GM10248 (cell line): ENCODE results near the gene PREX1.
"Not testable (repeated sequence)": the region's sequence is repeated elsewhere in the genome, so short reads cannot be mapped to it uniquely, and the experiment has no call there.

Experiments used
- CTCF ChIA-PET: fragments of 300-600 bp; sonication (Branson Sonifier 250); formaldehyde crosslinking; extraction: SDS; loops from one replicate; lab custom pipeline; 2021; ENCODE audit warnings: antibody characterized with exemption; lab: Yijun Ruan, JAX
- POLR2A ChIA-PET: fragments of 350-650 bp; sonication (Branson Sonifier 250); formaldehyde crosslinking; extraction: SDS; loops from one replicate; lab custom pipeline; 2020; ENCODE audit warnings: antibody characterized with exemption; lab: Yijun Ruan, JAX
- DNase-seq: peaks from one replicate; pipeline ENCODE4 v3.0.0; 2012; ENCODE audit errors: extremely low spot score
- TF ChIP-seq, protein P1 (sequence below): IDR thresholded peaks from 2 replicates; pipeline ENCODE4 v1.5.1; 2012; ENCODE audit warnings: mild to moderate bottlenecking, low read depth; ENCODE audit errors: extremely low read depth, missing control alignments, control extremely low read depth

Gene PREX1

DNA sequence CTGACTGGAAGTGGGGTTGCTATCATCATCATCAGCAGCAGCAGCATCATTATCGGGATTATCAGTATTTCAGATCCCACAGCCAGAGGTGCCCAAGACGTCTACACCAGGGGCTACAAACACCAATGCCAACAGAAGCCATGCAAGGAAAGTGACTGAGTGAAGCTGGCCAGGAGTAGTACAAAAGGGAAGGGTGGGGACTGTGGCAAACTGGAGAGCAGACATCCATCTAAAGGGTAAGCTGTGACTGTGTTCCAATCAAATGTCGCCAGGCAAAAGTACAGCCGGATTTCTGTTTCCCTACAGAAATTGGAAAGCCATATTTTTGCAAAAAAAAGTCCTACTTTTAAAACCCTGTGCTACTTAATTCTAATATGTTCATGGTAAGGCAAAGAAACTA, 50.0 kb downstream of the PREX1 start:
- TF ChIP-seq, protein P1, sequence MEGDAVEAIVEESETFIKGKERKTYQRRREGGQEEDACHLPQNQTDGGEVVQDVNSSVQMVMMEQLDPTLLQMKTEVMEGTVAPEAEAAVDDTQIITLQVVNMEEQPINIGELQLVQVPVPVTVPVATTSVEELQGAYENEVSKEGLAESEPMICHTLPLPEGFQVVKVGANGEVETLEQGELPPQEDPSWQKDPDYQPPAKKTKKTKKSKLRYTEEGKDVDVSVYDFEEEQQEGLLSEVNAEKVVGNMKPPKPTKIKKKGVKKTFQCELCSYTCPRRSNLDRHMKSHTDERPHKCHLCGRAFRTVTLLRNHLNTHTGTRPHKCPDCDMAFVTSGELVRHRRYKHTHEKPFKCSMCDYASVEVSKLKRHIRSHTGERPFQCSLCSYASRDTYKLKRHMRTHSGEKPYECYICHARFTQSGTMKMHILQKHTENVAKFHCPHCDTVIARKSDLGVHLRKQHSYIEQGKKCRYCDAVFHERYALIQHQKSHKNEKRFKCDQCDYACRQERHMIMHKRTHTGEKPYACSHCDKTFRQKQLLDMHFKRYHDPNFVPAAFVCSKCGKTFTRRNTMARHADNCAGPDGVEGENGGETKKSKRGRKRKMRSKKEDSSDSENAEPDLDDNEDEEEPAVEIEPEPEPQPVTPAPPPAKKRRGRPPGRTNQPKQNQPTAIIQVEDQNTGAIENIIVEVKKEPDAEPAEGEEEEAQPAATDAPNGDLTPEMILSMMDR = no peak
- ChIA-PET POLR2A (no interaction called here), CTCF (no interaction called here)
- no peak for DNase-seq

DNA sequence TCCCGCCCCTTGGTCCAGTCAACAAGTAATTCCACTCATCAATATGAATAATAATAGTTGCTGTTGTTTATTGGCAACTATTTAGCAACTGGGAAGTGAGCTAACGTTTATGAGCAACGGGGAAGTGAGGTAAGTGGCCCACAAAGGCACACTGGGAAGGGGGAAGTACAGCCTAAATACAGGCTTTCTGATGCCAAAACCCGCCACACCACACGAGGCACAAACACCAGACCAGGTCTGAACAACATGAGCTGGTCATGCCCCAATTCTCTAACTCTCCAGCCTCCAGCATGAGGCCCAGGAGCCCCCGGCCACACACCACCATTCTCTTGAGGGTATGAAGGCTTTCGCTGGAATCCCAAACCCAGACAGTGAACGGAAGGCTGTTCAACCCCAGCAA, 50.8 kb downstream of the PREX1 start:
- POLR2A ChIA-PET = no interaction called here
- TF ChIP-seq, protein P1 = no peak
- CTCF ChIA-PET = no interaction called here
- DNase-seq = no peak

DNA sequence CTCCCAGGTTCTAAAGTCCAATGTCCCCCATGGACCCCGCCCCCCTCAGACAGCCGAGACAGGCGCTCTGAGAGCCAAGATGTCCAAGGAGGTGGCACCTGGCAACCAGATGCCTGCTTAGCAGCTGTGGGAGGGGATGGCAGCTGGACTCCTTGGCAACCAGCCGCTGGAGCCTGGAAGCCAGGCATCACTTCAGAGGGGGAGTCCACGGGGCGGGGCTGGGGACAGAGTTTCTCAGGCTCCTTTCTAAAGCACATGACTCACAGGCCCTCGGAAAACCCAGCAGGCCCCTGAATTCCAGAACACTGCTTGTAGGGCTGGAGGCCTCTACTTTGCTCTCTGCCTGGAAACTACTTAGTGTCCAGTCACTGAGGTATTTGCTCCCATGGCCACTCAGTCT, 51.5 kb downstream of the PREX1 start:
- POLR2A ChIA-PET = no interaction called here
- DNase-seq = no peak
- TF ChIP-seq, protein P1 = no peak
- CTCF ChIA-PET = no interaction called here

DNA sequence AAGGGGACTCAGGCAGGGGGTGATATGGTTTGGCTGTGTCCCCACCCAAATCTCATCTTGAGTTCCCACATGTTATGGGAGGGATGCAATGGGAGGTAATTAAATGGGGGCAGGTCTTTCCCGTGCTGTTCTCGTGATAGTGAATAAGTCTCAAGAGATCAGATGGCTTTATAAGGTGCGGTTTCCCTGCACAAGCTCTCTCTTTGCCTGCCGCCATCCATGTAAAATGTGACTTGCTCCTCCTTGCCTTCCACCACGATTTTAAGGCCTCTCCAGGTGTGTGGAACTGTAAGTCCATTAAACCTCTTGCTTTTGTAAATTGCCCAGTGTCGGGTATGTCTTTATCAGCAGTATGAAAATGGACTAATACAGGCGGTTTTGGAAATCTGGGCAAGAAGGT, 52.3 kb downstream of the PREX1 start:
- CTCF ChIA-PET = interaction anchor here (1.2 to 1.3 kb wide), 2 partner anchors 9 to 44 kb away, joined by 3 to 4 read pairs; no protein-coding TSS in a partner anchor
- DNase-seq, POLR2A ChIA-PET: not testable (repeated sequence)

DNA sequence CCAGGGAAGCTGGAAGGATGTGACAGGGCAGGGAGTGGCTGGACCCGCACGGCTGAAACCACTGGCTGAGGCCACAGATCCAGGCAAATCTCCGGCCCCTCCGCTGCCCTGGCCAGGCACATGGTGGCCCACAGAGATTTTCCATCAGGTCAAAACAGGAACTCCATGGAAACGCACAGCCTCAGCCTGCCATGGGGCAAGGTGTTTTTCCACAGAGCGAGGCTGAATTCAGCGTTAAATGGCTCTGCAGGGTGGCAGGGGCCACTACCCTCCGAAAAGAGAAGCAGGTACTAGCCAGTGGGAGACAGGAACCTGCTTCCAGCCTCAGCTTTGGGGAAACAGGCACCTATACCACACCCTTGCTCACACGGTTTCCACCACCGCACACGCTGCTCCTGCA, 53.1 kb downstream of the PREX1 start:
- ChIA-PET POLR2A (interaction anchor here (0.9 to 1.1 kb wide), 2 partner anchors 14 to 34 kb away, joined by 3 read pairs; no protein-coding TSS in a partner anchor), CTCF (interaction anchor here (1.0 to 3.1 kb wide), 6 partner anchors 8 to 117 kb away, joined by 3 to 10 read pairs (median 4); no protein-coding TSS in a partner anchor)
- TF ChIP-seq, protein P1 = no peak
- no peak for DNase-seq

DNA sequence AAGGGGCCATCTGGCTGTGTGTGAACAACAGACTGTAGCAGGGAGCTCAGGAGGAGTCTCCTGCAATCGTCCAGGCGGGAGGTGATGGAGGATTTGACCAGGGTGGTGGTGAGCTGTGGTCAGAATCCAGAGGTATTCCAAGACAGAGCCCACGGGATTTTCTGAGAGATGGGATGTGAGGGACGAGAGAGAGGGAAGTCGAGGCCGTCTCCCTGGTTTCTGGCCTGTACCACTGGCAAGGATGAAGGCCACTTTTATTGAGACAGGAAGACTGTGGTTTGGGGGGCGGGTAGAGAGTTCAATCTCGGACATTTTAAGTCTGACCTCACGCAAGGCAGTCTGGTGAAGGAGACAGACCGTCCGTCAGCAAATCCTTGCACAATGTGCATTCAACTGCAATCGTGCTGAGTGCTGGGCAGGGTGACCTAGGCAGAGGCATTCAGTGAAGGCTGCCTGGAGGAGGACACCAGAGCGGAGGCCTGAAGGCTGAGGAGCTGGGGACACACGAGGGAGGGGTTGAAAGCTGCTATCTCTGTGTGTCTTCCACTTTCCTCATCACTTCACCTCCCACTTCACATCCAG, 53.9 kb downstream of the PREX1 start:
- POLR2A ChIA-PET = interaction anchor here (0.7 to 1.1 kb wide), 3 partner anchors 15 to 51 kb away, joined by 3 to 11 read pairs (median 3); no protein-coding TSS in a partner anchor
- CTCF ChIA-PET = interaction anchor here (0.9 to 3.1 kb wide), 5 partner anchors 8 to 116 kb away, joined by 3 to 10 read pairs (median 4); no protein-coding TSS in a partner anchor
- TF ChIP-seq, protein P1 = no peak
- DNase-seq = no peak

DNA sequence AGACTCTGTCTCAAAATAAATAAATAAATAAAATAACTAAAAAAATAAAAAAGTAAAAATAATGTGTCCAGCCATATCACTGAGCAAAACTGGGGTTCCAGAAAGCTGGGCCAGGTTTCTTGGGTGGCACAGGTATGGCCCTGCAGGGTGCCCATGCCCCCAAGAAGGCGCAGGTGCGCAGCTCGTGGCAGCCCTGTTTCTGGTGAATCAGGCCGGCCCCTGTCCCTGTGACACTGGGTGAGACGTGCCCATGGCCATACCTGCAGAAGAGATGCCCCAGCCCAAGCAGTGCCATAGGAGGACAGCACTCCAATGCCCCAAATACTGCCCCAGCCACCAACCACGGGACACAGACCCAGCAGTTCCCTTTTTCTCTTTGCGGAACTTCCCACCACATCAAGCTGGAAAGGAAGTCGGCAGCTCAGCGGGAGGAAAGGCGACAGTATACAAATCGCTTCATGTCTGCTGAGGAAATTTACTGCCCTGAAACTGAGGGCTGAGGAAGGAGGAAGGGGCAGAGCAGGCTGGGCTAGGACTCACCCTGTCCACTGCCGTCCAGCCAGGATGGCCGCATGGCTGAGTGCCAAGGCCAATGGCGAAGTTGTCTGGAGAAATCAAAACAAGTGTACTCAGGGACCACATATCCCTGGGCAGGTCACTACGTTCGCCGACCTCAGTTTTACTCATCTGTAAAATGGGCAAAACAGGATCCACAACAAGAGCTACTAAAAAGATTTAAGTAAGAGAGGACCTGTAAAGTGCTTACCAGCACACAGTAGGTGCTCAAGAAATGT, 55.4 kb downstream of the PREX1 start:
- CTCF ChIA-PET = interaction anchor here (1.0 to 3.1 kb wide), 3 partner anchors 8 to 21 kb away, joined by 3 to 10 read pairs (median 4); no protein-coding TSS in a partner anchor
- TF ChIP-seq, protein P1 = no peak
- DNase-seq = no peak
- POLR2A ChIA-PET = no interaction called here
